Osteocyte (in vitro differentiated cells): ENCODE data around the gene GJA5. TPM values are rescaled to one million over a fixed set of nuclear protein-coding genes. Genes with fewer than 3 reads are reported as not detected.
A peak's percentile ranks its signal among the peaks of the same experiment; 100 is the strongest.

Experiments
- DNase-seq: peaks from one replicate; pipeline ENCODE4 v3.0.0; 2021; ENCODE audit warnings: mixed read lengths; ENCODE audit not compliant: unreplicated experiment; ENCODE audit errors: extremely low spot score
- H3K27ac Mint-ChIP-seq: one replicate; pipeline ENCODE4 v1.8.0; 2021; ENCODE audit warnings: mild to moderate bottlenecking, mixed read lengths; ENCODE audit not compliant: unreplicated experiment
- H3K27me3 Mint-ChIP-seq: one replicate; pipeline ENCODE4 v1.8.0; 2021; ENCODE audit warnings: mixed read lengths; ENCODE audit not compliant: unreplicated experiment
- H3K36me3 Mint-ChIP-seq: one replicate; pipeline ENCODE4 v1.8.0; 2021; ENCODE audit warnings: mixed read lengths; ENCODE audit not compliant: unreplicated experiment
- H3K4me1 Mint-ChIP-seq: one replicate; pipeline ENCODE4 v1.8.0; 2021; ENCODE audit warnings: mixed read lengths; ENCODE audit not compliant: unreplicated experiment
- H3K4me3 Mint-ChIP-seq: one replicate; pipeline ENCODE4 v1.8.0; 2021; ENCODE audit warnings: mild to moderate bottlenecking, moderate library complexity, mixed read lengths; ENCODE audit not compliant: unreplicated experiment
- H3K9me3 Mint-ChIP-seq: one replicate; pipeline ENCODE4 v1.8.0; 2021; ENCODE audit warnings: mixed read lengths; ENCODE audit not compliant: unreplicated experiment
- CTCF ChIP-seq: fragments of 200-600 bp; sonication (generic); IDR thresholded peaks from 2 replicates; pipeline ENCODE4 v1.5.0; 2021; ENCODE audit warnings: antibody characterized with exemption, mild to moderate bottlenecking, moderate library complexity
- total RNA-seq: library from RNA; stranded (reverse); gene quantifications from 2 replicates; pipeline ENCODE4 v1.2.1, GENCODE V29; 2021

The GJA5 gene
- total RNA-seq, 1 donor from 2014 or later = not detected

GRCh38 chr1:147777694-147778093, 17.3 kb upstream of the GJA5 start:
- no peak for TF ChIP-seq CTCF
- Mint-ChIP-seq H3K9me3 (no peaks in the 10 kb centered on the region), H3K27ac (no peak overlapping the region), H3K36me3 (no peaks in the 10 kb centered on the region), H3K4me1 (peaks cover 6% of the 10 kb centered on the region), H3K27me3 (peaks cover 43% of the 10 kb centered on the region), H3K4me3 (no peak overlapping the region)
- no peak for DNase-seq

GRCh38 chr1:147773215-147773715, 12.9 kb upstream of the GJA5 start:
- TF ChIP-seq CTCF = no peak
- H3K9me3 Mint-ChIP-seq = no peaks in the 10 kb centered on the region
- peaks cover 18% of the 10 kb centered on the region for H3K27me3 Mint-ChIP-seq
- no peaks in the 10 kb centered on the region for H3K36me3 Mint-ChIP-seq
- H3K4me1 Mint-ChIP-seq = peaks cover 18% of the 10 kb centered on the region
- no peak overlapping the region for H3K27ac Mint-ChIP-seq
- peak overlapping the region; percentile 9 for H3K4me3 Mint-ChIP-seq
- no peak for DNase-seq

- no peak for TF ChIP-seq CTCF
- Mint-ChIP-seq H3K36me3 (no peaks in the 10 kb centered on the region), H3K27me3 (peaks cover 18% of the 10 kb centered on the region), H3K4me3 (no peak overlapping the region), H3K4me1 (peaks cover 18% of the 10 kb centered on the region), H3K9me3 (no peaks in the 10 kb centered on the region), H3K27ac (no peak overlapping the region)
- DNase-seq = no peak
These were observed 12.2 kb upstream of the GJA5 start for GRCh38 chr1:147772570-147772969.

GRCh38 chr1:147771226-147772125, 11.1 kb upstream of the GJA5 start:
- no peaks in the 10 kb centered on the region for H3K36me3 Mint-ChIP-seq
- H3K4me1 Mint-ChIP-seq = peaks cover 18% of the 10 kb centered on the region
- H3K9me3 Mint-ChIP-seq = no peaks in the 10 kb centered on the region
- TF ChIP-seq CTCF = no peak
- no peak overlapping the region for H3K4me3 Mint-ChIP-seq
- H3K27me3 Mint-ChIP-seq = peaks cover 18% of the 10 kb centered on the region
- DNase-seq = no peak
- no peak overlapping the region for H3K27ac Mint-ChIP-seq

GRCh38 chr1:147769106-147769505, 8.7 kb upstream of the GJA5 start:
- peaks cover 4% of the 10 kb centered on the region for H3K27me3 Mint-ChIP-seq
- H3K36me3 Mint-ChIP-seq = no peaks in the 10 kb centered on the region
- no peak for TF ChIP-seq CTCF
- no peak for DNase-seq
- no peak overlapping the region for H3K27ac Mint-ChIP-seq
- peaks cover 18% of the 10 kb centered on the region for H3K4me1 Mint-ChIP-seq
- H3K9me3 Mint-ChIP-seq = no peaks in the 10 kb centered on the region
- no peak overlapping the region for H3K4me3 Mint-ChIP-seq
